AG04449 (cell line): ENCODE measurements around the gene ITGAX.

ENCODE experiments used
- CTCF ChIA-PET: fragments of 350-600 bp; formaldehyde crosslinking; extraction: SDS; loops from one replicate; lab custom pipeline; 2021; ENCODE audit warnings: antibody characterized with exemption; lab: Yijun Ruan, JAX
- POLR2A ChIA-PET: fragments of 400-600, 350-600 bp; formaldehyde crosslinking; extraction: SDS; loops from one replicate; lab custom pipeline; 2020; ENCODE audit warnings: antibody characterized with exemption, inconsistent platforms; lab: Yijun Ruan, JAX
- DNase-seq: peaks from one replicate; pipeline ENCODE4 v3.0.0-alpha.2; 2010; ENCODE audit warnings: low read depth, low spot score
- H3K4me3 ChIP-seq: 2 replicates; pipeline ENCODE4 v1.5.1; 2011; ENCODE audit warnings: low read depth, mild to moderate bottlenecking, control low read depth, low read length
- TF ChIP-seq, protein P1 (sequence below): IDR thresholded peaks from one replicate; pipeline ENCODE4 v1.5.1; 2011; ENCODE audit warnings: mild to moderate bottlenecking, moderate library complexity, low read length, control low read depth, inconsistent platforms; ENCODE audit not compliant: insufficient read depth; ENCODE audit errors: missing control alignments

The ITGAX gene

DNA sequence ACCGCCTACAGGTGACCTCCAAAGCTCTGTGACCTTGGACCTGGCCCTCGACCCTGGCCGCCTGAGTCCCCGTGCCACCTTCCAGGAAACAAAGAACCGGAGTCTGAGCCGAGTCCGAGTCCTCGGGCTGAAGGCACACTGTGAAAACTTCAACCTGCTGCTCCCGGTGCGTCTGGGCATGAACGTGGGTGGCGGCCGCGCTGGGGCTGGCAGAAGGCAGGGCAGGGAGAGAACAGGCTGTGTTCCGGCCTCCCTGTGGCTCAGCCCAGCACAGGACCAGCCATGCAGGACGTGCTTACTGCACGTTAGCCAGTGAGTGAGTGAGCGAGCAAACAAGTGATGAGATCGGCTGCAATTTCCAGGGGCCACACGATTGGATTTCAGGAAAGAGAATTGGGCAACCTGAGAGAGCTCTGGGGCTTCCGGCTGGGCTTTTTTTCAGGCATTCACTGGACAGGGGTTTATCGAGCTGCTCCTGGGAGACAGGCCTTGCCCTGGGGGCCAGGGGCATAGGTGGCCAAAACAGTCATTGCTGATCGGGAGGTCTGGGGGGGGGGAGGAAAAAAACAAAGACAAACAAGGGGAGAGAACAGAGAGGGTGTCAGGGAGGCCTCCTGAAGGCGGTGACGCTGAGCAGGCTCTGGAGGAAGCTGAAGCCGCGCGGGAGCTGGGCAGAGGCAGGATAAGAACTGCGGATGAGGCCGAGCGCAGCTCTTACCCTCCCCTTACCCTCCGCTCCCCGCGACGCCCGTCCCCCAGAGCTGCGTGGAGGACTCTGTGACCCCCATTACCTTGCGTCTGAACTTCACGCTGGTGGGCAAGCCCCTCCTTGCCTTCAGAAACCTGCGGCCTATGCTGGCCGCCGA, 16.9 kb downstream of the ITGAX start:
- H3K4me3 ChIP-seq, result no peak overlapping the region
- no peak for DNase-seq
- CTCF ChIA-PET, result no interaction called here
- TF ChIP-seq, protein P1, sequence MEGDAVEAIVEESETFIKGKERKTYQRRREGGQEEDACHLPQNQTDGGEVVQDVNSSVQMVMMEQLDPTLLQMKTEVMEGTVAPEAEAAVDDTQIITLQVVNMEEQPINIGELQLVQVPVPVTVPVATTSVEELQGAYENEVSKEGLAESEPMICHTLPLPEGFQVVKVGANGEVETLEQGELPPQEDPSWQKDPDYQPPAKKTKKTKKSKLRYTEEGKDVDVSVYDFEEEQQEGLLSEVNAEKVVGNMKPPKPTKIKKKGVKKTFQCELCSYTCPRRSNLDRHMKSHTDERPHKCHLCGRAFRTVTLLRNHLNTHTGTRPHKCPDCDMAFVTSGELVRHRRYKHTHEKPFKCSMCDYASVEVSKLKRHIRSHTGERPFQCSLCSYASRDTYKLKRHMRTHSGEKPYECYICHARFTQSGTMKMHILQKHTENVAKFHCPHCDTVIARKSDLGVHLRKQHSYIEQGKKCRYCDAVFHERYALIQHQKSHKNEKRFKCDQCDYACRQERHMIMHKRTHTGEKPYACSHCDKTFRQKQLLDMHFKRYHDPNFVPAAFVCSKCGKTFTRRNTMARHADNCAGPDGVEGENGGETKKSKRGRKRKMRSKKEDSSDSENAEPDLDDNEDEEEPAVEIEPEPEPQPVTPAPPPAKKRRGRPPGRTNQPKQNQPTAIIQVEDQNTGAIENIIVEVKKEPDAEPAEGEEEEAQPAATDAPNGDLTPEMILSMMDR, result no peak
- POLR2A ChIA-PET, result no interaction called here

DNA sequence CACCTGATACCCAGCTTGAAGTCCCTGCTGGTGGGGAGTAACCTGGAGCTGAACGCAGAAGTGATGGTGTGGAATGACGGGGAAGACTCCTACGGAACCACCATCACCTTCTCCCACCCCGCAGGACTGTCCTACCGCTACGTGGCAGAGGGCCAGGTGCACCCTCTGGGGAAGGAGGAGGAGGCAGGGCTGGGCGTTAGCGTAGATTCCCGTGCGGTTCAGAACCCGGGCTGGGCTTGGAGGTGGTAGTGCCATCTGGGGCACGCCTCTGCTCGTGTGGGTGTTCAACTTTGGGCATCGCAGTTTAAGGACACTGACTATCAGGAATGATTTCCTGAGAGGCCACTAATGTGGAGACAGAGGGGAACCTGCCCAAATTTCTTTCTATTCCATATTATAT, 18.3 kb downstream of the ITGAX start:
- POLR2A ChIA-PET, result no interaction called here
- H3K4me3 ChIP-seq, result no peak overlapping the region
- DNase-seq, result no peak
- TF ChIP-seq, protein P1, result no peak
- CTCF ChIA-PET, result no interaction called here

DNA sequence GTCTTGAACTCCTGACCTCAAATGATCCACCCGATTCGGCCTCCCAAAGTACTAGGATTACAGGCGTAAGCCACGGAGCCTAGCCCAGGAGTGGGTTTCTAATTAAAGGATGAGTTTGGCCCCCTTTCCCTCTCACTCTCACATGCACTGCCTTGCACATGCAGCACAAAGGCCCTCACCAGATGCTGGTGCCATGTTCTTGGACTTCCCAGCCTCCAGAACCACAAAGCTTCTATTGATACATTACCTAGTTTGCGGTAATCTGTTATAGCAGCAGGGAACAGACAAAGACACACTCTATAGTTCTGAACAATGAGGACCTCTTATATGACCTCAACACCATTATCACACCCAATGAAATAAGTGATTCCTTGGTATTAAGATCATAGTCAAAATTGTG, 20.3 kb downstream of the ITGAX start:
- TF ChIP-seq, protein P1, result no peak
- no peak for DNase-seq
- no peak overlapping the region for H3K4me3 ChIP-seq
- CTCF ChIA-PET, result interaction anchor here (1.8 kb wide), 1 partner anchor 9 kb away, joined by 4 read pairs; no protein-coding TSS in a partner anchor
- POLR2A ChIA-PET, result no interaction called here

DNA sequence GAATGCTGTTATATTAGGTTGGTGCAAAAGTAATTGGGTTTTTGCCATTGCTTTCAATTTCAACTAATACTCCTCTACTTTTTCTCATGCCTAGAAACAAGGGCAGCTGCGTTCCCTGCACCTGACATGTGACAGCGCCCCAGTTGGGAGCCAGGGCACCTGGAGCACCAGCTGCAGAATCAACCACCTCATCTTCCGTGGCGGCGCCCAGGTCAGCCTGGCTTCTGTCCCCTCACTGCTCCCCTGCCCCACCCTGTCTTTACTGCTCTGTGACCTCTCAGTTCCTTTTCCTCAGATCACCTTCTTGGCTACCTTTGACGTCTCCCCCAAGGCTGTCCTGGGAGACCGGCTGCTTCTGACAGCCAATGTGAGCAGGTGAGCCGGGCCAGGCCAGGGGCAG, 21.7 kb downstream of the ITGAX start:
- TF ChIP-seq, protein P1, result no peak
- ChIA-PET CTCF (interaction anchor here (1.8 kb wide), 1 partner anchor 8 kb away, joined by 4 read pairs; no protein-coding TSS in a partner anchor), POLR2A (no interaction called here)
- no peak for DNase-seq
- no peak overlapping the region for H3K4me3 ChIP-seq

DNA sequence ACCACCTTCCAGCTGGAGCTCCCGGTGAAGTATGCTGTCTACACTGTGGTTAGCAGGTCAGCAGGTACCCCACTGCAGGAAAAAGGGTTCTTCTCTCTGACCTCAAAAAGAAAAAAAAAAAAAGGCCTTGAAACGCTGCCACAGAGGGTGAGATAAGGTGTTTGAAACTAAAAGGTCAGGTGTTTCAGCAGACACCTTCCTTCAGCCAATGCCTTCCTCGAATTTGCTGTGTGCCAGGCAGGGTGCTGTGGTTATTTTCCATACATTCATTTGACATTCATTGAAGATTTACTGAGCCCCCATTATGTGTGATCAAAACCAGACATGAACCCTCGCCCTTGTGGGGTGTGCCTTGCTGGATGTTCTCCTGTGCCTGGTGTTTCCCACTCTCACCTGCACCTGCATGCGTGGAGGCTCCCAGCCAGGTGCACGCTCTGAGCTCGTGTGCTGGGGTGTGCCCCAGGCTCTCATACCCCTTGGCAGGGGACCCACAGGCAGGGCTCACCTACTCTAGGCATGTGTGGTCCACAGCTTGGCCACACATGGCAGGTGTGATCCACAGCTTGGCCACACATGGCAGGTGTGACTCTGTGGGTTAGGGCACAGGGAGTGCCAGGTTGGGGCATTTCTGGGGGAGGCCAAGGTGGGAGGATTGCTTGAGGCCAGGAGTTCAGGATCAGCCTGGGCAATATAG, 22.4 kb downstream of the ITGAX start:
- no peak for DNase-seq
- no peak overlapping the region for H3K4me3 ChIP-seq
- TF ChIP-seq, protein P1, result no peak
- ChIA-PET POLR2A (no interaction called here), CTCF (no interaction called here)

DNA sequence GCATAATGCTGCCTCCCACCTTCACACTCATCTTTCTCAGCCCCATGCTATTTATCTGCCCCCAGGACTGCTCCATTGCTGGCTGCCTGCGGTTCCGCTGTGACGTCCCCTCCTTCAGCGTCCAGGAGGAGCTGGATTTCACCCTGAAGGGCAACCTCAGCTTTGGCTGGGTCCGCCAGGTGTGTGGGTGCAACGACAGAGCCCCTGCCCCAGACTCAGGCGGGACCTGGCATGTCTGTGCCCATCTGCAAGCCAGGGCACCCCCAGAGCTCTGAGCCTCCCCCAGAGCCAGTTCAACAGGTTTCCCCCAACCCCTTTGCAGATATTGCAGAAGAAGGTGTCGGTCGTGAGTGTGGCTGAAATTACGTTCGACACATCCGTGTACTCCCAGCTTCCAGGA, 25.2 kb downstream of the ITGAX start:
- ChIA-PET POLR2A (no interaction called here), CTCF (no interaction called here)
- TF ChIP-seq, protein P1, result no peak
- no peak for DNase-seq
- H3K4me3 ChIP-seq, result no peak overlapping the region
